Chondrocyte (in vitro differentiated cells): ENCODE measurements around the gene LRRC2. TPM values are rescaled to one million over a fixed set of nuclear protein-coding genes. Genes with fewer than 3 reads are reported as not detected.

Source experiments
- DNase-seq: peaks from one replicate; pipeline ENCODE4 v3.0.0; 2021; ENCODE audit warnings: mixed read lengths, low spot score
- H3K27ac Mint-ChIP-seq: one replicate; pipeline ENCODE4 v1.8.0; 2021; ENCODE audit warnings: mild to moderate bottlenecking, moderate library complexity, mixed read lengths; ENCODE audit not compliant: unreplicated experiment
- H3K27me3 Mint-ChIP-seq: 2 replicates; pipeline ENCODE4 v1.8.0; 2021; ENCODE audit warnings: low read depth, mixed read lengths
- H3K36me3 Mint-ChIP-seq: 2 replicates; pipeline ENCODE4 v1.8.0; 2021; ENCODE audit warnings: low read depth, mixed read lengths
- H3K4me1 Mint-ChIP-seq: 2 replicates; pipeline ENCODE4 v1.8.0; 2021; ENCODE audit warnings: low read depth, mild to moderate bottlenecking, mixed read lengths
- H3K4me3 Mint-ChIP-seq: one replicate; pipeline ENCODE4 v1.8.0; 2021; ENCODE audit warnings: mild to moderate bottlenecking, moderate library complexity, mixed read lengths; ENCODE audit not compliant: unreplicated experiment
- H3K9me3 Mint-ChIP-seq: 2 replicates; pipeline ENCODE4 v1.8.0; 2021; ENCODE audit warnings: low read depth, mixed read lengths
- CTCF ChIP-seq: fragments of 200-600 bp; sonication (generic); IDR thresholded peaks from 2 replicates; pipeline ENCODE4 v1.5.0; 2021; ENCODE audit warnings: antibody characterized with exemption, mild to moderate bottlenecking, moderate library complexity
- total RNA-seq: library from RNA; stranded (reverse); gene quantifications from 3 replicates; pipeline ENCODE4 v1.2.1, GENCODE V29; 2021

Gene LRRC2
- total RNA-seq, 1 donor from 2014 or later: 1.9 TPM

GRCh38 chr3:46489875-46490274 is 76.2 kb downstream of the LRRC2 start:
- Mint-ChIP-seq H3K27ac (no peak overlapping the region), H3K4me1 (peaks cover 7% of the 10 kb centered on the region), H3K36me3 (no peaks in the 10 kb centered on the region), H3K4me3 (no peak overlapping the region), H3K27me3 (no peaks in the 10 kb centered on the region), H3K9me3 (no peaks in the 10 kb centered on the region)
- no peak for DNase-seq
- TF ChIP-seq CTCF: no peak

- Mint-ChIP-seq H3K4me3 (no peak overlapping the region), H3K27me3 (no peaks in the 10 kb centered on the region), H3K4me1 (peaks cover 7% of the 10 kb centered on the region), H3K27ac (no peak overlapping the region), H3K9me3 (no peaks in the 10 kb centered on the region), H3K36me3 (no peaks in the 10 kb centered on the region)
- TF ChIP-seq CTCF: no peak
- no peak for DNase-seq
These were observed 76.7 kb downstream of the LRRC2 start for GRCh38 chr3:46489381-46489780.

GRCh38 chr3:46488735-46489361 is 77.3 kb downstream of the LRRC2 start:
- peak; percentile 100 for TF ChIP-seq CTCF
- Mint-ChIP-seq H3K36me3 (no peaks in the 10 kb centered on the region), H3K4me1 (peaks cover 7% of the 10 kb centered on the region), H3K9me3 (no peaks in the 10 kb centered on the region), H3K27ac (no peak overlapping the region), H3K27me3 (no peaks in the 10 kb centered on the region), H3K4me3 (peak overlapping the region; percentile 40)
- DNase-seq: peak; percentile 97

GRCh38 chr3:46485779-46486175 is 80.3 kb downstream of the LRRC2 start:
- H3K4me3 Mint-ChIP-seq: no peak overlapping the region
- H3K27me3 Mint-ChIP-seq: peaks cover 4% of the 10 kb centered on the region
- H3K36me3 Mint-ChIP-seq: no peaks in the 10 kb centered on the region
- DNase-seq: no peak
- H3K9me3 Mint-ChIP-seq: no peaks in the 10 kb centered on the region
- no peak for TF ChIP-seq CTCF
- no peak overlapping the region for H3K27ac Mint-ChIP-seq
- H3K4me1 Mint-ChIP-seq: peaks cover 7% of the 10 kb centered on the region

GRCh38 chr3:46484911-46485778 is 81.0 kb downstream of the LRRC2 start:
- no peak for TF ChIP-seq CTCF
- Mint-ChIP-seq H3K27ac (no peak overlapping the region), H3K4me3 (no peak overlapping the region), H3K9me3 (no peaks in the 10 kb centered on the region), H3K36me3 (no peaks in the 10 kb centered on the region), H3K4me1 (peaks cover 7% of the 10 kb centered on the region), H3K27me3 (peaks cover 11% of the 10 kb centered on the region)
- DNase-seq: no peak
